BE2C (cell line): ENCODE data around the gene KAZN.

ENCODE experiments used
- DNase-seq: peaks from one replicate; pipeline ENCODE4 v3.0.0-alpha.2; 2020
- H3K27me3 ChIP-seq: fragments of 250-450 bp; sonication (Bioruptor Pico); 2 replicates; pipeline ENCODE4 v1.5.1; 2020; ENCODE audit warnings: mild to moderate bottlenecking
- H3K36me3 ChIP-seq: fragments of 250-450 bp; sonication (Bioruptor Pico); 2 replicates; pipeline ENCODE4 v1.5.1; 2020; ENCODE audit warnings: mild to moderate bottlenecking
- H3K4me1 ChIP-seq: fragments of 250-450 bp; sonication (Bioruptor Pico); 2 replicates; pipeline ENCODE4 v1.5.1; 2020
- H3K4me3 ChIP-seq: 2 replicates; pipeline ENCODE4 v1.5.1; 2011; ENCODE audit warnings: low read depth, low read length
- H3K9me3 ChIP-seq: fragments of 250-450 bp; sonication (Bioruptor Pico); 2 replicates; pipeline ENCODE4 v1.5.1; 2020
- TF ChIP-seq, protein P1 (sequence below): IDR thresholded peaks from 2 replicates; pipeline ENCODE4 v1.5.1; 2012; ENCODE audit warnings: mild to moderate bottlenecking, low read depth, low read length

Gene KAZN

DNA sequence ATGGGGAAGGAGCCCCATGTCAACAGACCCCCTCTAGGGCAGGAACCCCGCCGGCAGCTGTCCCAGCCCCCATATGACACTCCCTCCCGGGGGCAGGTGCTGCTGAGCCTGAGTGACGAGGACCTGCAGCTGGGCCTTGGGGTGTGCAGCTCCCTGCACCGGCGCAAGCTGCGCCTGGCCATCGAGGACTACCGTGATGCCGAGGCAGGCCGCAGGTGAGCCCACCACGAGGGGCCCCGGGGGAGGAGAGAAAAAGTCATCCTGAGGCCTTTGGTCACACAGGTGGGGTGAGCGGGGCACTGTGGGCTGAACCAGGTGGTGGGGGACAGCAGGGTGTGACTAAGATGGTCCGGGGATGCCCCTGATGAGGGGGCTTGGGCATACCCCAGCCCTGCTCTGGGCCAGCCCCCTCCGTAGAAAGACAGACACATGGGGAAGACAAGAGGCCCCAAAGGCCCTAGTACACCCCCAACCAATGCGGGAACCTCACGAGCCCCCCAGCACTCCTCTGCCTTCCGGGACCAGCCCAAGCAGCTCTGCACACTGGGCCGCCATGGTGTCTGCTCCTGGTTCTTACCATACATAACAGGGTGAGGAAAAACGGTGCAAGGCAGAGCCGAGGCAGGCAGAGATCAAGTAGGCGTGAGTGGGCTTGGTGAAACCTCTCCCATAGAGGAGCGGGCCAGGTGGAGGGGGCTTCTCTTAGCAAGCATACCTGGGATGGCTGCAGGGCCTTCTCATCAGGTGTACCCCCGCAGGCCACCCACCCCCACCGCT lies 496.4 kb downstream of the KAZN start:
- no peaks in the 10 kb centered on the region for H3K4me1 ChIP-seq
- TF ChIP-seq, protein P1, sequence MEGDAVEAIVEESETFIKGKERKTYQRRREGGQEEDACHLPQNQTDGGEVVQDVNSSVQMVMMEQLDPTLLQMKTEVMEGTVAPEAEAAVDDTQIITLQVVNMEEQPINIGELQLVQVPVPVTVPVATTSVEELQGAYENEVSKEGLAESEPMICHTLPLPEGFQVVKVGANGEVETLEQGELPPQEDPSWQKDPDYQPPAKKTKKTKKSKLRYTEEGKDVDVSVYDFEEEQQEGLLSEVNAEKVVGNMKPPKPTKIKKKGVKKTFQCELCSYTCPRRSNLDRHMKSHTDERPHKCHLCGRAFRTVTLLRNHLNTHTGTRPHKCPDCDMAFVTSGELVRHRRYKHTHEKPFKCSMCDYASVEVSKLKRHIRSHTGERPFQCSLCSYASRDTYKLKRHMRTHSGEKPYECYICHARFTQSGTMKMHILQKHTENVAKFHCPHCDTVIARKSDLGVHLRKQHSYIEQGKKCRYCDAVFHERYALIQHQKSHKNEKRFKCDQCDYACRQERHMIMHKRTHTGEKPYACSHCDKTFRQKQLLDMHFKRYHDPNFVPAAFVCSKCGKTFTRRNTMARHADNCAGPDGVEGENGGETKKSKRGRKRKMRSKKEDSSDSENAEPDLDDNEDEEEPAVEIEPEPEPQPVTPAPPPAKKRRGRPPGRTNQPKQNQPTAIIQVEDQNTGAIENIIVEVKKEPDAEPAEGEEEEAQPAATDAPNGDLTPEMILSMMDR = no peak
- no peaks in the 10 kb centered on the region for H3K36me3 ChIP-seq
- H3K4me3 ChIP-seq = no peak overlapping the region
- no peaks in the 10 kb centered on the region for H3K27me3 ChIP-seq
- DNase-seq = no peak
- no peaks in the 10 kb centered on the region for H3K9me3 ChIP-seq

DNA sequence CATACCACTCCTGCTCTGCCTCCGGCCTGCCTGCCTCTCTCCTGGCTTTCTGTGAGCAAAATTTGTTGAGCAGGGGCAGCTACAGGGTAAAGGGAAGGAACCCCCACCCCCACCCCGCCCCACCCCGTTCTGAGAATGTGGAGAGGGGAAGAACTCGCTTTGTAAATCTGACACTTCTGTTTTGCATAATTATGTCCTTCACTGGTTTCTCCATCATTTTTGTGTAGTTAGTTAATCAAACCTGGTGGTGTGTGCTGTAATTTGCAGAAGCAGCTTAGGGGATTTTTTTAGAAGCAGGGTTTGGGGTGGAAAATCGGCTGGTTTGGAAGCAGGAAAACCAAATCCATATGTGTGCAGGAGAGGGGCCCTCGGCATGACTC lies 497.0 kb downstream of the KAZN start:
- no peaks in the 10 kb centered on the region for H3K9me3 ChIP-seq
- H3K27me3 ChIP-seq = no peaks in the 10 kb centered on the region
- H3K36me3 ChIP-seq = no peaks in the 10 kb centered on the region
- no peak overlapping the region for H3K4me3 ChIP-seq
- H3K4me1 ChIP-seq = no peaks in the 10 kb centered on the region
- TF ChIP-seq, protein P1 = no peak
- no peak for DNase-seq

DNA sequence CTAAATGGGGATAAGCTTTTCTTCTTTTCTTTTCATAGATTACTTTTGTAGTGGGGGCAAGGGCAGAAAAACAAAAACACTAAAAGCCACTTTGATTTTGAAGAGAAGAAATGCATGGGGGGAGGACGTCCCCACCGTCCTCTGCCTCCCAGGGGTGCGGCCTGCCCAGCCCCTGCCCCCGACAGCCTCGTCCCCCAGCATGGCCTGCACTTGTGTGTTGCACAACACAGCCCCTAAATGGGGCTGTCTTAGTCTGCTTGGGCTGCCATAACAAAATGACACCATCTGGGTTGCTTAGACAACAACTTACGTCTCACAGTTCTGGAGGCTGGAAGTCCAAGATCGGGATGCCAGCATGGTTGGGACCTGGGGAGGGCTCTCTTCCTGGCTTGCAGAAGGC lies 497.8 kb downstream of the KAZN start:
- no peaks in the 10 kb centered on the region for H3K27me3 ChIP-seq

DNA sequence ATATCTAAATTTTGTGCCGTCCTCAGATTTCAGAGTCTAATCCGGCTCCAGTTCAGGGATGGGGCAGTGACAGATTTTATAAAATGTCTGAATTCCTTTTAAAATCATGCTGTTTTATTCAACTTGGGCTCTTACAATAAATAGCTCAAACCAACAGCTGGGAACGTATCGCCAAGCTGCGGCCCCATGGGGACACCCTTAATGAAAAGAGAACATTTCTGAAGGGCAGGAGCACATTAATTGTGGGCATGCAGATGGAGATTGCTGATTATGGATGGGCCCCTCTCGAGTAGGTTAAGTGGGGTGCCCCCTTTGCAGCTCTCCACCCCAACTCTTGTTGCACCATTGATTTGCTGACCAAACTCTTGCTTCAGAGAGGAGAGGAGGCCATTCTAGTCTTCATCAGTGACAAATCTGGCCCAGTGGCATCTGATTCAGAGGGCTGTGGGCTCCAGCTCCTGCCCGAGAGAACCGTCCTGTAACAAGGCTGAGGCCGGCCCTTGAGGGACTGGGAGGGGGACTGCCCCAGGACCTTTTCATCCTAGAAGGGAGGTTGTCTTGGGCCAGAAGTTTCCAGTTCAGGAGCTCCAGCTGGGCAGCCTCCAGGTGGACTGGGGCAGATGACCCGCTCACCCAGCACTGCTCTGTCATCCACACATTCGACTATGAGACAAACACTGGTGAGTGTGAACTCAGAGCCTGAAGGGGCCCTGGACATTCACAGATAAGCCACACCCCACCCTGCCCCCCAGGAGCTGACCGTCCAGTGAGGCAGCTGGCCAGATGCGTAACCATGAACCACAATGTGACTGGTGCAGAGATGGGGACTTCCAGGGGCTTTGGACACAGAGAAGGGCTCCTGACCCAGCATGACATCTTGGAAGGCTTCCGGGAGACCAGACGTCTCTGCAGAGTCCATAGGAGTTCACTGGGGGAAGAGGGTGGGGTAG lies 500.0 kb downstream of the KAZN start:
- Histone ChIP-seq H3K36me3 (no peaks in the 10 kb centered on the region), H3K4me1 (no peaks in the 10 kb centered on the region), H3K27me3 (no peaks in the 10 kb centered on the region), H3K4me3 (no peak overlapping the region), H3K9me3 (no peaks in the 10 kb centered on the region)
- no peak for DNase-seq
- TF ChIP-seq, protein P1 = no peak

More for the DNA sequence above, 497.8 kb downstream of the KAZN start:
- no peaks in the 10 kb centered on the region for H3K36me3 ChIP-seq
- TF ChIP-seq, protein P1 = no peak
- no peak for DNase-seq
- H3K4me1 ChIP-seq = no peaks in the 10 kb centered on the region
- no peaks in the 10 kb centered on the region for H3K9me3 ChIP-seq
- H3K4me3 ChIP-seq = no peak overlapping the region

DNA sequence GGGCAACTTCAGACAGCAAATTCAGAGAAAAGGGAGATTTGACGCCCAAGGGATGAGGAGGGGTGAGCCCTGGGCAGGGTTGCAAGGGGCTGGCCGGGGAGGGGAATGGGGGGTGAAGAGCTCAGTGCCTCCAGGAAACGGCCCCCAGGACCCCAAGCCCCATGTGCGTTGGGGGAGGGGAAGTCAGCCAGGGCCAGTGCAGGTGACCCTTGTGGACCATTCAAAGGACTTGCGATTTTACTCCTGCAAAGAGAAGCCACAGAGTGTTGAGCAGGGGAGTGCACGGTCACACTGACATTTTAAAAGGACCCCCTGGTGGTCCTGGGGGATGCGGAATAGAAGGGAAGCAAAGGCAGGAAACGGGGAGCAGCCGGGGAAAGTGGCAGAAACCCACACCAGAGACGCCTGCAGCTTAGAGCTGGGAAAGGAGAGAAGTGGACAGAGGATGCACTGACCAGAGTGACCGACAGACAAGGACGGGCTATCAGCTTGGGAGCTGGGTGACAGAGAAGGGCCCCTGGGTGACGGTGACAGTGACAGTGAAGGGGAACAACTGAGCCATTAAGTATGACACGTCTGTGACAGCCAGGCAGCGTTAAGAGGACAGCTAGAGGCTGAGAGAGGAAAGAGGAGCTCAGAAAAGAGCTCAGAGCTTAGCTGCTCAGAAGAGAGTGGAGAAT lies 501.1 kb downstream of the KAZN start:
- H3K4me3 ChIP-seq = no peak overlapping the region
- H3K27me3 ChIP-seq = no peaks in the 10 kb centered on the region

More for the DNA sequence above, 501.1 kb downstream of the KAZN start:
- no peak for DNase-seq
- H3K9me3 ChIP-seq = no peaks in the 10 kb centered on the region
- no peaks in the 10 kb centered on the region for H3K4me1 ChIP-seq
- TF ChIP-seq, protein P1 = no peak
- H3K36me3 ChIP-seq = no peaks in the 10 kb centered on the region
